H1 (cell line): ENCODE measurements around the gene TOP3B. TPM values are rescaled to one million over a fixed set of nuclear protein-coding genes. Genes with fewer than 3 reads are reported as not detected.

ENCODE experiments used
- CTCF ChIA-PET: fragments of 300-600 bp; sonication (Branson Sonifier 250); formaldehyde crosslinking; loops from one replicate; lab custom pipeline; 2021; ENCODE audit not compliant: partially characterized antibody; lab: Charles Lee
- POLR2A ChIA-PET: fragments of 300-600 bp; sonication (Branson Sonifier 250); formaldehyde crosslinking; loops from one replicate; lab custom pipeline; 2021; ENCODE audit warnings: inconsistent platforms; ENCODE audit not compliant: partially characterized antibody; lab: Charles Lee
- DNase-seq, 2 experiments: peaks; one replicate each; pipeline versions ENCODE4 v3.0.0 to v3.0.0-alpha.2; 2010 to 2022; ENCODE audit warnings: low spot score in 2 of 2, low read depth in 1 of 2, mixed read lengths in 1 of 2
- FAIRE-seq: peaks from 2 replicates; lab custom pipeline; 2011; peaks lifted over from hg19 to GRCh38; lab: Jason Lieb, UNC
- H2AFZ ChIP-seq: 2 replicates; pipeline ENCODE4 v1.8.1; 2012; ENCODE audit warnings: low read length, inconsistent platforms
- H2AK5ac ChIP-seq: 2 replicates; pipeline ENCODE4 v1.6.1; 2013; ENCODE audit warnings: low read depth, low read length
- H2BK120ac ChIP-seq: replicated peaks from 2 replicates; pipeline ENCODE3; 2013; ENCODE audit warnings: low read depth, low read length, inconsistent platforms
- H2BK12ac ChIP-seq: 2 replicates; pipeline ENCODE4 v1.6.1; 2013; ENCODE audit warnings: low read depth, low read length
- H2BK15ac ChIP-seq: 2 replicates; pipeline ENCODE4 v1.6.1; 2013; ENCODE audit warnings: low read length
- H2BK20ac ChIP-seq: 2 replicates; pipeline ENCODE4 v1.6.1; 2013; ENCODE audit warnings: low read length
- H2BK5ac ChIP-seq: 2 replicates; pipeline ENCODE4 v1.6.1; 2013; ENCODE audit warnings: low read depth, low read length
- H3K14ac ChIP-seq: 2 replicates; pipeline ENCODE4 v1.6.1; 2013; ENCODE audit warnings: inconsistent platforms; ENCODE audit not compliant: insufficient read length
- H3K18ac ChIP-seq: 2 replicates; pipeline ENCODE4 v1.6.1; 2013; ENCODE audit warnings: low read length; ENCODE audit errors: extremely low read depth
- H3K23ac ChIP-seq: 2 replicates; pipeline ENCODE4 v1.6.1; 2013; ENCODE audit warnings: inconsistent platforms; ENCODE audit not compliant: insufficient read length
- H3K23me2 ChIP-seq: 2 replicates; pipeline ENCODE4 v1.6.1; 2013; ENCODE audit warnings: low read depth, low read length
- H3K27ac ChIP-seq: 2 replicates; pipeline ENCODE4 v1.6.1; 2011; ENCODE audit warnings: low read depth, low read length, inconsistent platforms
- H3K27me3 ChIP-seq, 4 experiments: replicated peaks in 1 of 4; 1 replicate in 1 of 4; 2 replicates in 3 of 4; pipeline versions ENCODE4 v1.6.1 to v1.8.1; 2011 to 2013; ENCODE audit warnings: low read length in 3 of 4, mild to moderate bottlenecking in 3 of 4, inconsistent platforms in 2 of 4, mixed read lengths in 2 of 4, moderate library complexity in 1 of 4; ENCODE audit not compliant: control insufficient read depth in 3 of 4, insufficient read depth in 3 of 4; ENCODE audit errors: extremely low read depth in 1 of 4
- H3K36me3 ChIP-seq, 4 experiments: 2 replicates each; pipeline versions ENCODE4 v1.6.1 to v1.8.1; 2011 to 2013; ENCODE audit warnings: mild to moderate bottlenecking in 4 of 4, low read length in 3 of 4, moderate library complexity in 2 of 4, control low read depth in 1 of 4, inconsistent platforms in 1 of 4; ENCODE audit not compliant: insufficient read depth in 4 of 4, control insufficient read depth in 2 of 4
- H3K4ac ChIP-seq: replicated peaks from 2 replicates; pipeline ENCODE3; 2013; ENCODE audit warnings: low read length, low read depth, mixed read lengths, inconsistent platforms; ENCODE audit not compliant: insufficient read length
- H3K4me1 ChIP-seq, 4 experiments: replicated peaks in 1 of 4; 1 replicate in 1 of 4; 2 replicates in 3 of 4; pipeline versions ENCODE4 v1.6.1 to v1.8.1; 2011 to 2013; ENCODE audit warnings: low read length in 3 of 4, inconsistent platforms in 2 of 4, mixed read lengths in 1 of 4; ENCODE audit not compliant: insufficient read depth in 4 of 4, control insufficient read depth in 3 of 4
- H3K4me2 ChIP-seq, 2 experiments: 2 replicates each; pipeline versions ENCODE4 v1.6.1 to v1.8.1; 2011 to 2013; ENCODE audit warnings: low read depth in 2 of 2, low read length in 2 of 2, control low read depth in 1 of 2, inconsistent platforms in 1 of 2, mild to moderate bottlenecking in 1 of 2; ENCODE audit not compliant: insufficient read depth in 1 of 2
- H3K4me3 ChIP-seq, 4 experiments: fragments of 200-600, 300-600 bp in 1 of 4; sonication (generic), shearing (Covaris generic), sonication (Bioruptor Twin) in 1 of 4; 2 replicates each; pipeline versions ENCODE4 v1.5.1 to v1.8.1; 2011 to 2016; ENCODE audit warnings: low read length in 4 of 4, low read depth in 3 of 4, control low read depth in 2 of 4, inconsistent platforms in 2 of 4, mild to moderate bottlenecking in 2 of 4, mixed read lengths in 1 of 4, moderate library complexity in 1 of 4; ENCODE audit not compliant: insufficient read depth in 2 of 4; ENCODE audit errors: extremely low read depth in 1 of 4
- H3K56ac ChIP-seq: replicated peaks from 2 replicates; pipeline ENCODE3; 2013; ENCODE audit warnings: low read depth, mild to moderate bottlenecking, mixed read lengths, low read length, inconsistent platforms; ENCODE audit not compliant: insufficient read length
- H3K79me1 ChIP-seq: 2 replicates; pipeline ENCODE4 v1.6.1; 2013; ENCODE audit warnings: low read depth, low read length, control low read depth
- H3K79me2 ChIP-seq, 2 experiments: 2 replicates each; pipeline versions ENCODE4 v1.6.1 to v1.8.1; 2012 to 2013; ENCODE audit warnings: low read length in 2 of 2, mild to moderate bottlenecking in 2 of 2, inconsistent platforms in 1 of 2; ENCODE audit not compliant: insufficient read depth in 2 of 2, control insufficient read depth in 1 of 2
- H3K9ac ChIP-seq, 4 experiments: replicated peaks in 1 of 4; 1 replicate in 1 of 4; 2 replicates in 3 of 4; pipeline versions ENCODE4 v1.6.1 to v1.8.1; 2011 to 2013; ENCODE audit warnings: low read depth in 3 of 4, low read length in 3 of 4, control low read depth in 2 of 4, mild to moderate bottlenecking in 2 of 4, moderate library complexity in 2 of 4, inconsistent platforms in 1 of 4; ENCODE audit errors: extremely low read depth in 1 of 4
- H3K9me3 ChIP-seq, 2 experiments: 2 replicates each; pipeline versions ENCODE4 v1.6.1 to v1.8.1; 2012 to 2013; ENCODE audit warnings: mild to moderate bottlenecking in 2 of 2, moderate library complexity in 2 of 2, control low read depth in 1 of 2, inconsistent platforms in 1 of 2, low read depth in 1 of 2, low read length in 1 of 2, mixed read lengths in 1 of 2; ENCODE audit not compliant: insufficient read depth in 2 of 2
- H4K20me1 ChIP-seq, 2 experiments: replicated peaks in 1 of 2; 2 replicates each; pipeline versions ENCODE3 to v1.8.1; 2011 to 2013; ENCODE audit warnings: inconsistent platforms in 2 of 2, low read length in 2 of 2, mild to moderate bottlenecking in 1 of 2; ENCODE audit not compliant: insufficient read depth in 2 of 2, control insufficient read depth in 1 of 2
- H4K5ac ChIP-seq: 2 replicates; pipeline ENCODE4 v1.6.1; 2013; ENCODE audit warnings: low read length, low read depth, mixed read lengths, inconsistent platforms; ENCODE audit not compliant: insufficient read length
- H4K8ac ChIP-seq: 2 replicates; pipeline ENCODE4 v1.8.0; 2013; ENCODE audit warnings: mild to moderate bottlenecking, moderate library complexity, low read length, inconsistent platforms; ENCODE audit not compliant: insufficient read depth; ENCODE audit errors: extremely low read depth
- H4K91ac ChIP-seq: replicated peaks from 2 replicates; pipeline ENCODE3; 2013; ENCODE audit warnings: low read length, mixed read lengths, inconsistent platforms; ENCODE audit not compliant: insufficient read length
- CTCF ChIP-seq, 3 experiments: IDR thresholded peaks; 1 replicate in 2 of 3; 2 replicates in 1 of 3; pipeline versions ENCODE4 v1.5.1 to v1.6.1; 2011; ENCODE audit warnings: low read length in 3 of 3, mild to moderate bottlenecking in 3 of 3, inconsistent platforms in 2 of 3, low read depth in 1 of 3, moderate library complexity in 1 of 3; ENCODE audit not compliant: insufficient read depth in 1 of 3; ENCODE audit errors: control extremely low read depth in 1 of 3
- GABPA ChIP-seq: IDR thresholded peaks from 2 replicates; pipeline ENCODE4 v1.6.1; 2011; ENCODE audit warnings: mild to moderate bottlenecking, low read length, moderate library complexity, borderline replicate concordance; ENCODE audit not compliant: insufficient read depth
- GTF2F1 ChIP-seq: IDR thresholded peaks from 2 replicates; pipeline ENCODE4 v1.6.1; 2012; ENCODE audit warnings: low read depth, low read length, improper control_type of control experiment, borderline replicate concordance
- KDM4A ChIP-seq: IDR thresholded peaks from one replicate; pipeline ENCODE4 v1.7.1; 2012; ENCODE audit warnings: low read depth, mild to moderate bottlenecking, moderate library complexity, low read length, inconsistent platforms; ENCODE audit not compliant: severe bottlenecking
- MAX ChIP-seq: IDR thresholded peaks from 2 replicates; pipeline ENCODE4 v1.6.1; 2012; ENCODE audit warnings: inconsistent platforms
- RNF2 ChIP-seq: fragments of 200-900, 300-1000 bp; sonication (generic); IDR thresholded peaks from 2 replicates; pipeline ENCODE4 v1.7.1; 2016; ENCODE audit warnings: borderline replicate concordance, low read depth, mild to moderate bottlenecking, antibody characterized with exemption, low read length; ENCODE audit not compliant: poor library complexity, severe bottlenecking; ENCODE audit errors: missing control alignments
- SRF ChIP-seq: IDR thresholded peaks from 2 replicates; pipeline ENCODE4 v1.6.1; 2011; ENCODE audit warnings: mild to moderate bottlenecking, low read depth, low read length, moderate library complexity
- TAF7 ChIP-seq: optimal IDR thresholded peaks from 2 replicates; pipeline ENCODE3; 2011; ENCODE audit warnings: low read depth, mild to moderate bottlenecking, inconsistent platforms, low read length, moderate library complexity, borderline replicate concordance
- TCF12 ChIP-seq: IDR thresholded peaks from 2 replicates; pipeline ENCODE4 v1.6.1; 2011; ENCODE audit warnings: low read depth, mild to moderate bottlenecking, low read length
- YY1 ChIP-seq: IDR thresholded peaks from 2 replicates; pipeline ENCODE4 v1.6.1; 2011; ENCODE audit warnings: low read depth, mild to moderate bottlenecking, low read length
- WGBS, 2 experiments: shearing (Covaris generic) in 1 of 2; methylation state at CpG; one replicate each; pipeline versions ENCODE4 v1.1.6 to v1.1.7; 2013 to 2015; ENCODE audit warnings: low lambda C conversion rate in 2 of 2, mixed read lengths in 2 of 2, inconsistent platforms in 1 of 2, low coverage in 1 of 2, missing lambda C conversion rate in 1 of 2; ENCODE audit not compliant: insufficient replicate concordance in 2 of 2, insufficient coverage in 1 of 2, insufficient read length in 1 of 2; ENCODE audit errors: extremely low coverage in 1 of 2, missing lambda C conversion rate in 1 of 2; 5-methylcytosine and 5-hydroxymethylcytosine counted together
- polyA plus RNA-seq, 7 experiments: library from polyadenylated mRNA; depleted of rRNA in 3 of 7; stranded (reverse) in 5 of 7; unstranded in 2 of 7; fragments of >200 nt in 5 of 7; fragments of 200-250 nt in 2 of 7; gene quantifications; 1 replicate in 5 of 7; 2 replicates in 1 of 7; 4 replicates in 1 of 7; pipeline versions ENCODE4 v1.2.1 to v1.2.3, GENCODE V29; 2011 to 2013; ENCODE audit warnings: missing spikeins in 2 of 7, mixed read lengths in 2 of 7
- total RNA-seq: library from RNA; stranded (reverse); fragmentation: NEBNext Ultra II Directional; extraction: Animal tissue kit (Norgen Biotek cat#: 25700); gene quantifications from 2 replicates; pipeline ENCODE4 v1.2.1, GENCODE V29; 2021

Gene TOP3B
- total and polyA plus RNA-seq, 2 of the 8 experiments (the other 6 are each of a cell fraction or from before 2014, with no cell fraction given), result 30.4 to 52.8 TPM

GRCh38 chr22:21917959-21918261 is 64.7 kb downstream of the TOP3B start:
- no peak overlapping the region for H4K5ac ChIP-seq
- CTCF ChIA-PET, result interaction anchor here (1.2 to 3.0 kb wide), 4 partner anchors 10 to 30 kb away, joined by 3 to 16 read pairs (median 6); no protein-coding TSS in a partner anchor
- no peak for TF ChIP-seq YY1
- no peak for TF ChIP-seq CTCF (IDR thresholded peaks at IDR 0.05; ENCODE audit: control extremely low read depth in 1 of 3, insufficient read depth in 1 of 3, low read depth in 1 of 3, low read length in 3 of 3)
- no peak for TF ChIP-seq GABPA
- TF ChIP-seq KDM4A, result no peak
- no peak for TF ChIP-seq RNF2
- TF ChIP-seq TCF12, result no peak
- TF ChIP-seq MAX, result no peak
- no peak for TF ChIP-seq SRF
- no peak for TF ChIP-seq GTF2F1
- TF ChIP-seq TAF7, result no peak

More at GRCh38 chr22:21917959-21918261, 64.7 kb downstream of the TOP3B start:
- Histone ChIP-seq H3K4ac (peak overlapping the region; percentile 39), H3K4me3 (no peak overlapping the region), H3K27ac (0 out of 2 replicates have a peak overlapping the region, but pooled peaks have one; percentile 5), H4K91ac (peak overlapping the region; percentile 66), H3K23ac (no peak overlapping the region), H3K56ac (no peak overlapping the region), H3K79me1 (no peaks in the 10 kb centered on the region), H2BK15ac (no peak overlapping the region), H4K8ac (no peak overlapping the region), H2BK120ac (no peak overlapping the region), H2AFZ (no peak overlapping the region), H3K23me2 (no peaks in the 10 kb centered on the region), H4K20me1 (no peaks in the 10 kb centered on the region), H3K27me3 (no peaks in the 10 kb centered on the region; a peak in 1 of 7 replicates), H2BK12ac (peak overlapping the region; percentile 92; the same call in 1 of the 2 replicates), H3K79me2 (no peaks in the 10 kb centered on the region), H2AK5ac (no peak overlapping the region), H3K9ac (no peak overlapping the region), H2BK20ac (no peak overlapping the region), H3K4me2 (no peak overlapping the region), H3K9me3 (no peaks in the 10 kb centered on the region), H3K36me3 (no peaks in the 10 kb centered on the region), H3K14ac (no peak overlapping the region), H3K18ac (no peak overlapping the region; the same call in 1 of the 2 replicates), H2BK5ac (no peak overlapping the region; the same call in 1 of the 2 replicates), H3K4me1 (peaks cover 13 to 45% (median 35%) of the 10 kb centered on the region in 4 experiments)
- no peak for FAIRE-seq
- no peak for DNase-seq
- POLR2A ChIA-PET, result interaction anchor here (1.0 to 2.2 kb wide), 3 partner anchors 10 to 22 kb away, joined by 3 to 8 read pairs (median 3); no protein-coding TSS in a partner anchor
- WGBS, 2 experiments, result 84% methylated on average over 6 of the region's 6 CpGs; no CpG with 5 or more reads in 1 of the 2 experiments
